ENCODE data around the gene CLBA1.
A peak's percentile ranks its signal among the peaks of the same experiment; 100 is the strongest.

Gene CLBA1

DNA sequence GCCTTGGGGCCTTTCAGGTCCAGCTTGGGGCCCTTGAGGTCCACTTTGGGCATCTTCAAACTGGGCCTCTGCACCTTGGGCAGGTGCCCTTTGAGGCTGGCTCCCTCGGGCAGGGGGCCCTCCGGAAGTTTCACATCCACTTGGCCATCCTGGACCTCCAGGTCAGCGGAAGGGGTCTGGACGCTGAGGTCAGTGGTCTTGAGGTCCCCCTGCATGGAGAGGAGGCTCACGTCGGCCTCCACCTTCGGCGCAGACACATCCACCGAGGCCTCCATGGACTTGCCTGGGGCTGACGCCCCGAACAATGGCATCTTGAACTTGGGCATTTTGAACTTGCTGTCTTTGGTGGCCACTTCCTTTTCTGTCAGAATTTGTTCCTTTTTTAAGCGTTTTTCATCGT lies 32.5 kb upstream of the CLBA1 start:
- H3K4me1 ChIP-seq = no peaks in the 10 kb centered on the region

DNA sequence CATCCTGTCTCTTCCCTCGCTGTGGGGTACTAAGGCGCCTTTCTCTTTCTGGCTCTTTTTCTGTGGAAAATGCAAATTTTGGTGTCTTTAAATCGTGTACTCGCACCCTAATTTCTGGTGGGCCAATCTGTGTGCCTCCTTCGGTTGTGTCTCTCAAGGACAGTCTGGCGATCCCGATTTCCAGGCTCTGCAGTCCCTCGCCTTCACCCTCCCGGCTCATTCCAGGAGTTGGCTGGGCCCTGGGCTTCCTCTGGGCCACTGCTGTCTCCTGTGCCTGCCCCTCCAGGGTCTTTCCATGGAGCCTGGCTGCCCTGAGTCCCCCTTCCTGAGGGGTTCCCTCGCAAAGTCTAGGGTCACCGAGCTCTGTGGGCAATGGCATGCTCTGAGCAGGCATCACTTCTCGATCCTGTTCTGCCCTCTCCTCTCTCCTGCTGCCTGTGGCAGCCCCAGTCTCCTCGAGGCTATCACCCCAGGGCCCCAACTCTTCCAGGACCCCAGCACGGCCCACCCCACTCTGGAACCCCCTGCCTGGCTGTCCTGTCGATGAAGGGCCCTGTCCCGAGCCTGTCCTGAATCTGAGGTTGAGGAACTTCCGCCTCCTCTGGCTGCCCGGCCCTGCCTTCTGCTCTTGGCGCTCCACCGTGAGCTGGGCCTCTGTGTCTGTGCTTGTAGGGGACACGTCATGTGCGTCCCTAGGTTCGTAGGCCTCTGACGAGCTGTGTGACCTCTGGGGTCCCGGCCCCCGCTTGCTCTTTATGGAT lies 31.5 kb upstream of the CLBA1 start:
- H3K27me3 ChIP-seq (ENCODE audit: low read depth) = 0 out of 2 replicates have a peak, but pooled peaks cover 2% of the 10 kb centered on the region
- no peaks in the 10 kb centered on the region for H3K9me3 ChIP-seq
- H3K36me3 ChIP-seq (replicated peaks) = no peaks in the 10 kb centered on the region
- no peak overlapping the region for H3K4me3 ChIP-seq
- H3K4me1 ChIP-seq = no peaks in the 10 kb centered on the region
- DNase-seq (ENCODE audit: low spot score in 2 of 2) = no peak
- in situ Hi-C loops (cut with MboI; ENCODE audit: low sequenced_read_pairs) = no loop called here

More for the DNA sequence above, 32.5 kb upstream of the CLBA1 start:
- Histone ChIP-seq H3K36me3 (replicated peaks) (no peaks in the 10 kb centered on the region), H3K27me3 (ENCODE audit: low read depth) (0 out of 2 replicates have a peak, but pooled peaks cover 2% of the 10 kb centered on the region), H3K9me3 (no peaks in the 10 kb centered on the region), H3K4me3 (no peak overlapping the region)
- in situ Hi-C loops (cut with MboI; ENCODE audit: low sequenced_read_pairs) = no loop called here
- DNase-seq (ENCODE audit: low spot score in 2 of 2) = no peak

DNA sequence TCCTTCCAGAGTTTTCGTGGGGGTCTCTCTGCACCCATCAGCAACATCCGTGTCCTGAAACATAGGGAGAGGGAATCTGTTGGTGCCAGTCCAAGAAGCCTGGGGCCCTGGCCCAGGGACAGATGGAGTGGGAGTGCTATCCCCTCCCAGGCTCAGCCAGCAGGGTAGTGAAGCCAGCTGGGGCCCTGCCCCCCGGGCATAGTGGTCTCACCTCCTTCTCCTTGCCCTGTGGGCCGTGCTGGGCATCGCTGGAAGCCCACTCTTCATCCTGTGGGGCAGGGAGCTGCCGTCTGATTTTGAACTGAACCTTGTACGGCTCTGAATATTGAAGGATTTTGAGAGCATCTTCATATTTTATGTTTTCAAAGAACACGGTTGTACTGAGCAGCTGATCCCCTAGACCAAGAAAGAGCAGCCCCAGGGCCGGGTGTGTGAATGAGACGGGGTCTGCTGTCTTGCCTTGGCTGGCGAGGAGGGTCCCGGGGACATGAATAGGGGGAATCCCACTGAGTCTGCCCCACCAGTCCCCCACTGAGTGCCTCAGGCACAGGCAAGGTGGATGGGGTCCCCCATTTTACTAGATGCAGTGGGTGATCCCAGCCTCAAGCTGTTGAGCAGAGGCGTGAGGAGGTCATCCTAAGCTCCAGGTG lies 30.7 kb upstream of the CLBA1 start:
- 0 out of 2 replicates have a peak, but pooled peaks cover 2% of the 10 kb centered on the region for H3K27me3 ChIP-seq (ENCODE audit: low read depth)
- no peak for DNase-seq (ENCODE audit: low spot score in 2 of 2)
- H3K9me3 ChIP-seq = no peaks in the 10 kb centered on the region
- in situ Hi-C loops (cut with MboI; ENCODE audit: low sequenced_read_pairs) = no loop called here
- H3K4me3 ChIP-seq = no peak overlapping the region
- H3K4me1 ChIP-seq = peaks cover 2% of the 10 kb centered on the region; the same call in 1 of the 2 replicates
- no peaks in the 10 kb centered on the region for H3K36me3 ChIP-seq (replicated peaks)

DNA sequence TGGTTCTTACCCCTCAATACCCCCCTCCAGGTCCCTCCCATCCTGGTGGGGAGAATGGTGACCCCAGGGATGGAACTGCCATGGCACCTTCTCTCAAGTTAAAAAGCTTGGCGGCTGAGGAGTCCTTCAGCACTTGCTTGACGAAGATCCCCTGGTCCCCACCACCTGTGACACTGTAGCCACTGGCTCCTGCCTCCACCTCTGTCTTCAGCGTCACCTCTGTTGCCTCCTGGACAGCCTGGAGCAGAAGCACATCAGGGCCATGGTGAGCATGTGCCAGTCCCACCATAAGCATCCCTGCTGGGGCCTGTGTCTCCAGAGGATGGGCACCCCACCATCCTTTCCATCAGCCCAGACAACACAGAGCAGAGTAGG lies 30.2 kb upstream of the CLBA1 start:
- Histone ChIP-seq H3K9me3 (no peaks in the 10 kb centered on the region), H3K4me1 (peaks cover 6% of the 10 kb centered on the region; the same call in 1 of the 2 replicates), H3K27me3 (ENCODE audit: low read depth) (0 out of 2 replicates have a peak, but pooled peaks cover 2% of the 10 kb centered on the region), H3K36me3 (replicated peaks) (no peaks in the 10 kb centered on the region), H3K4me3 (no peak overlapping the region)
- in situ Hi-C loops (cut with MboI; ENCODE audit: low sequenced_read_pairs) = no loop called here
- no peak for DNase-seq (ENCODE audit: low spot score in 2 of 2)

DNA sequence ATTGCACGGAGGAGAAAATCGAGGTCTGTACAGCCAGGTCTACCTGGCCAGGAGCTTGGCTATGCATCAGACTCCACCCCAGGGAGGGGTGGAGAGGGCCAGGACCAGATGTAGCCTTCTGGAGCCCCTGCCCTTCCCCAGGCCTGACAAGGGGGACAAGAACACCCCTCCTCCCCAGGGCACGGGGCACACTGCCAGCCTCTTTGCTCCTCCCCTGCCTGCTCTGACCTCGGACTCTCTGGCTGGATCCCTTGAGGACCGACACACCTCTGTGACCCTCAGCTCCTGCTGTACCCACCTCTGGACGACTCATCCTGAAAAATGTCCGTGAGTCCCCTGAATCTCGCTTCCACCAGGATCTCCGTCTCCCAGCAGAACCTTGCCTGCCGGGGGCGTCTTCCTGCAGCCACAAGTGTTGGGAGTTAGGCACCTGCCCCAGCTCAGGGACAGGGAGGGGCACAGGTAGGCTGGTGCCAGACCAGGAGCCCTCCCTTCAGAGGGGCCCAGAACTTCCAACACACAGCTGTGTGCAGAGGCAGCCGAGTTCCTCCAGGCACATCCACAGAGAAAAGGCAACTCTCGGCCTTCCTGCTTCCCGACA lies 29.2 kb upstream of the CLBA1 start:
- no peaks in the 10 kb centered on the region for H3K9me3 ChIP-seq

DNA sequence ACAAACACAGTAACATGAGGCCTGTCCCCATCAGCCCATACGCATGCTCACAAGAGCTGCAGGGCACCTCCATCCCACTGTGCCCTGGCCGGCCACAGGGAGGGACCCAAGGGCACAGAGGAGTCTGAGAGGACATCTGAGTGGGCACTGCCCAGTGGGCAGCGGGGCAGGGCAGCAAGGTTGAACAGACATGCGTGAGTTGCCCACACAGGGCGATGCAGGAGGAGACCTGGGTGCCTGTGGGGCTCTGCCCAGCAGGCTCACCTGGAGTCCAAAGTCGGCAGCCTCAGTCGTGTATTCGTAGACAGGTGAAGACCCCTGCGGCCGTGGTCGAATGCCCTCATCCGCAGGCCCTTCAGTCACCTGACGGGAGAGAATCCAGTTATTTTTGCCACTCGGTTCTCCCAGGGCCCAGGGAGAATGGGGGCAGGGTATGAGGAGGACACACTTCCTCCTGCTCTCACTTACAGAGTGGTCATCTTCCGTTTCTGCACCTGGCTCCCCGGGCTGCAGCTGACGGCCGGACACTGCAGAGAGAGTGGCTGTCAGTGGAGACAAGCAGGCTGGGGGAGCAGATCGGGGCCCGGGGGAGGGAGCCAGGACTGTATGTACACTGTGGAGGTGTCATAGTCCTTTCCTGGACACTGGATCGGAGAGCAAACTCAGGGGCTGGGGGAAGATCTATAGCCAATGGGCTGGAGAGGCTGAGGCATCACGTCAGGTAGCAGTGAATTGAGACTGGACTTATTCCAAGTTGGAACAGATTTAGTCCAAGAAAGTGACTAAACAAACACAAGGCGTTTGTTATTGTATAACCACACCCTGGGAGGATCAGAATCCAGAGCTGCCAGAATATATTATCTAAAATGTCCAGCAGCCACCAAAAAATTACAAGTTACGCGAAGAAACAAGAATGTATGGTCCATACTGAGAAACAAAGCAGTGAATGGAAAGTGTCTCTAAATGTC lies 28.2 kb upstream of the CLBA1 start:
- 0 out of 2 replicates have a peak, but pooled peaks cover 2% of the 10 kb centered on the region for H3K27me3 ChIP-seq (ENCODE audit: low read depth)
- H3K4me1 ChIP-seq = peaks cover 6% of the 10 kb centered on the region; the same call in 1 of the 2 replicates
- H3K36me3 ChIP-seq (replicated peaks) = no peaks in the 10 kb centered on the region
- no peaks in the 10 kb centered on the region for H3K9me3 ChIP-seq
- in situ Hi-C loops (cut with MboI; ENCODE audit: low sequenced_read_pairs) = no loop called here
- DNase-seq (ENCODE audit: low spot score in 2 of 2) = no peak
- no peak overlapping the region for H3K4me3 ChIP-seq

More for the DNA sequence above, 29.2 kb upstream of the CLBA1 start:
- 0 out of 2 replicates have a peak, but pooled peaks cover 2% of the 10 kb centered on the region for H3K27me3 ChIP-seq (ENCODE audit: low read depth)
- H3K4me1 ChIP-seq = peaks cover 6% of the 10 kb centered on the region; the same call in 1 of the 2 replicates
- H3K36me3 ChIP-seq (replicated peaks) = no peaks in the 10 kb centered on the region
- no peak for DNase-seq (ENCODE audit: low spot score in 2 of 2)
- no peak overlapping the region for H3K4me3 ChIP-seq
- in situ Hi-C loops (cut with MboI; ENCODE audit: low sequenced_read_pairs) = no loop called here

DNA sequence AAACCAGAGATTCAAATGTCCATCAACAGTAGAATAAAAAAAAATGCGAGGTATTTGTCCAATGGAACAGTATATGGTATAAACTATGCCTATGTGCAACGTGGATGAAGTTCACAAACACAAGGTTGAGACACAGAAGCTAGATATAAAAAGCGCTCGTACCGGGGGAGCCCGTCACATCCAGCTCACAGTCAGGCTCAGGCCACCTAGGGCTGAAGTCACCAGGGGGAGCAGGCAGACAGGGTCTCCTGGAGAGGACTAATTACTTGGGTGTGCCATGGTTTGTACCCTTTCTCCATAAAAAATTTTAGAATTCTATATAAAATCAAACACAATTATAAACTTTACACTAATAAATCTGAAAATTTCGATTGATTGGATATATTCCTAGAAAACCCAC lies 21.0 kb upstream of the CLBA1 start:
- in situ Hi-C loops (cut with MboI; ENCODE audit: low sequenced_read_pairs) = no loop called here
- H3K4me1 ChIP-seq = peaks cover 6% of the 10 kb centered on the region; the same call in 1 of the 2 replicates
- DNase-seq (ENCODE audit: low spot score in 2 of 2) = no peak

DNA sequence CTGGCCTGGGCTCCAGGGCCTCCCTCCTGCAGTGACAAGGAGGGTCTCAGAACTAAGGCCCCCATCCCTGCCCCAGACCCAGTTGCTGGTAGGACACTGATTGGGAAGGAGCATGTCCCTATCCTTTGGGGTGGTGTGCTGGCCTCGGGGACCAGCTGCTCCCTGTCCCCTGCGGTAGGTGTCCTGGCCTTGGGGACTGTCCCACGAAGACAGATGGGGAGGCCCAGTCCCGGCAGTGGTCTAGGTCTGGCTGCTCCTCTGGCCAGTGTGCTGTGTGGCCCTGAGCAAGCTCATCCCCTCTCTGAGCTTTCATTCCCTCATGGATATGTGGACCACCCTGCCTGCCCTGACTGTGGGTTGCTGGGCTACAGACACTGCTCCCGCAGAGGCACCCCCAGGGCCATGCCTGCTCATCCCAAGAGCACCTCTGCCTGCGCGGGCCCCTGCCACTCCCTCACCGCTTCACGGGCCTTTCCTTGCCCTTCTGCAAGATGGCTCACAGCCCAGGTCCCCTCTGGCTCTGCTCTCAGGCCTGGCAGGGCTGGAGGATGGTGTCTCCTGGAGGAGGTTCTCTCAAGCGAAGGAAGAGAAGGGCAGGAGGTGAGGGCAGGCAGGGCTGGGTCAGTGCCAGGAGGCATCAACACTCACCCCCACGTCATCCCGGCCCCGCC lies 19.9 kb upstream of the CLBA1 start:
- Histone ChIP-seq H3K36me3 (replicated peaks) (no peaks in the 10 kb centered on the region), H3K4me1 (no peaks in the 10 kb centered on the region), H3K9me3 (no peaks in the 10 kb centered on the region), H3K27me3 (ENCODE audit: low read depth) (no peaks in the 10 kb centered on the region), H3K4me3 (no peak overlapping the region)
- no peak for DNase-seq (ENCODE audit: low spot score in 2 of 2)
- in situ Hi-C loops (cut with MboI; ENCODE audit: low sequenced_read_pairs) = no loop called here

More for the DNA sequence above, 21.0 kb upstream of the CLBA1 start:
- Histone ChIP-seq H3K9me3 (no peaks in the 10 kb centered on the region), H3K36me3 (replicated peaks) (no peaks in the 10 kb centered on the region), H3K27me3 (ENCODE audit: low read depth) (no peaks in the 10 kb centered on the region), H3K4me3 (no peak overlapping the region)

DNA sequence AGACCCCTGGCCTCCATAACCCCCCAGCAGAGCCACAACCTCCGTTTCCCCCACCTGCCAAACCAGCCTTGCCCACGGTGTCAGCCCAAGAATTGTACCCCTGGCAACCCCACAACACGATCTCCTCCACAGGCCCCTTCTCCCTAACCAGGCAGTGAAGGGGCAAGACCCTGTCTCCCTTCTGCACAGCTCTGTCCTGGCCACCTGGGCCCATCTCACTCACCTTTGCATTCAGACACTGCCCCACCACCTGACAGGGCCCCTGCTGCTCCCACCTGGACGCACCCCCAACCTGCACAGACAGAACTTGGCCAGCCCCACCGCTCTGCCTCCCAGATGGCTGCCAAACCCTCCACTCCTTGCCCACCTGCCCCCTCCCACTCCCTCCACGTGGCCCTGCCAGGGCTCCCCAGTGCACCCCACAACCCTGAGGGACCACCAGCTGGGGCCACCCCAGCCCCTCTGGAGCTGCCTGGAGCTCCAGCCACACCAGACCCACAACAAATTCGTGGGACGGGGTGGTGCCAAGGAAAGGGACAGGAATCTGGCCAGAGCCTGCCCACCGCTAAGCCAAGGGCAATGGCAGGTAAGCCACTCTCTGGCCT lies 19.2 kb upstream of the CLBA1 start:
- in situ Hi-C loops (cut with MboI; ENCODE audit: low sequenced_read_pairs) = no loop called here
- DNase-seq (ENCODE audit: low spot score in 2 of 2) = no peak
- H3K4me1 ChIP-seq = no peaks in the 10 kb centered on the region

DNA sequence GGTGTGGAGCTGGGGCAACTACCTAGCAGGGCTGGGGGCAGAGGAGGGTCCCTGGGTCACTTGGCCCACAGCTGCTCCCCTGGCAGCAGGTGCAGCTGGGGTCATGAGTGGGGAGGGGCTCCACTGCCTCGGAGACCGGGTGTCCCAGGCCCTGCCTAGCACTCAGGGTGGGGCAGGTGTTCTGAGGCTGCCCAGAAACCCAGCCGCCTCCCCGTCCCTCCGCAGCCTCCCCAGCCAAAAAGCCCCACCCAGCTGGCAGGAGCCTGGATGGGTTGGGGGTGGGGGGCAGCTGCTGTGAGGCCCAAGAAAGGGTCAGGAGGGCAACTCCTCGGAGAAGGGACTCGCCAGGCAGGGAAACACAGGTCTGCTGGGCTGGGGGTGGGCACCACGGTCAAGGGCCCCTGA lies 18.6 kb upstream of the CLBA1 start:
- H3K36me3 ChIP-seq (replicated peaks) = no peaks in the 10 kb centered on the region
- in situ Hi-C loops (cut with MboI; ENCODE audit: low sequenced_read_pairs) = no loop called here
- H3K4me1 ChIP-seq = no peaks in the 10 kb centered on the region
- no peaks in the 10 kb centered on the region for H3K27me3 ChIP-seq (ENCODE audit: low read depth)
- no peak for DNase-seq (ENCODE audit: low spot score in 2 of 2)
- H3K4me3 ChIP-seq = no peak overlapping the region
- H3K9me3 ChIP-seq = no peaks in the 10 kb centered on the region

More for the DNA sequence above, 19.2 kb upstream of the CLBA1 start:
- H3K4me3 ChIP-seq = no peak overlapping the region
- H3K36me3 ChIP-seq (replicated peaks) = no peaks in the 10 kb centered on the region
- no peaks in the 10 kb centered on the region for H3K9me3 ChIP-seq
- H3K27me3 ChIP-seq (ENCODE audit: low read depth) = no peaks in the 10 kb centered on the region

DNA sequence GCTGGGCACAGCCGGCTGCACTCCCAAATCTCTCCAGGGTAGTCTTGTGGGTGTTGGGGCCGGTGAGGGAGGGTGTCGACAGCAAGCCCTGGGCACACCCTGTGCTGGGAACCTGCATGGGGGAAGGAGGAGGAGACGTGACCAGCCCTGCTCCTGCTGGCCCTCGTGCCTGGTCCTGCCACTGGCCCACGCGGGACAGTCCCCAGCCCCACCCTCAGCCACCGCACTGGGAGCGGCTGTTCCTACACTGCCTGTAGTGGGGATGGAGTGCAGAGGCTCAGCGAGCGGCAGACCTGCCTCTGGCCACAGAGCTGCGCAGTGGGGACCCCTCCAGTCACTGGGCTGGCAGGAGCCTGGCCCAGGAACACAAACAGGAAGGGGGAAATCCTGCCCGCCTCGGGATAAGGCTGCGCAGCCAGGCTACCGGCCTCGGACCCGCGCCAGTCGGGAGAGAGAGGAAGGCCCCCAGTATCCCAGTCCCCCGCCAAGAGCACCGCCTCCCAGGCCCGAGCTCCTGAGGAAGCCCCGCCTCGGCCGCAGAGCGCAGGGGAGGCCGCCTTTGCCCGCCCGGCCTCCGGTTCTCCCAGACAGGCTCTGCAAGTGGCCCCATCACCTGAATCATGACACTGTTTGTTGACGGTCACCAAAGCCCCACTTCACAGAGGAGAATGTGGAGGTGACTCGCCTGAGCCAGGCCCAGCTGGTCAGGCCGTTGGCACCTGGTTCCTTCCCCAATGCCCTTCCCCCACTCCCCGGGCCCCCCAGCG lies 18.0 kb upstream of the CLBA1 start:
- in situ Hi-C loops (cut with MboI; ENCODE audit: low sequenced_read_pairs) = no loop called here
- Histone ChIP-seq H3K27me3 (ENCODE audit: low read depth) (no peaks in the 10 kb centered on the region), H3K9me3 (no peaks in the 10 kb centered on the region), H3K4me3 (no peak overlapping the region), H3K36me3 (replicated peaks) (no peaks in the 10 kb centered on the region), H3K4me1 (no peaks in the 10 kb centered on the region)
- DNase-seq (ENCODE audit: low spot score in 2 of 2) = no peak

DNA sequence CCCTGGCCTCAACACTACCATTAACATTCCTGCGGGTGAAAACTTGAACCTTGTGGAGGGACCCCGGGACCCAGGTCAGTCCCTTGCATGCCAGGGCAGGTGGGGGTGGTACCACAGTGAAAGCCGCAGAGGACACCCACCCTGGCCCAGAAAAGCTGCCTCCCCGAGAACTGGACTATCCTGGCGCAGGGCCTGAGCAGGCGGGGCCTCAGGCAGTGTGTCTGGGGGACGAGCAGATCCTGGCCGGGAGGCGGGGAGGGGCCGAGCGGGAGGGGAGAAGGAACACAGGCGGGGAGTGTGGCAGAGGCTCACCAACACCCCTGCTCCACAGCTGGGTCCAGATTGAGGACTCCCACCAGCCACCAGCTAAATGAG lies 17.4 kb upstream of the CLBA1 start:
- Histone ChIP-seq H3K36me3 (replicated peaks) (no peaks in the 10 kb centered on the region), H3K9me3 (no peaks in the 10 kb centered on the region), H3K4me3 (no peak overlapping the region), H3K27me3 (ENCODE audit: low read depth) (no peaks in the 10 kb centered on the region), H3K4me1 (no peaks in the 10 kb centered on the region)
- in situ Hi-C loops (cut with MboI; ENCODE audit: low sequenced_read_pairs) = no loop called here
- DNase-seq (ENCODE audit: low spot score in 2 of 2) = peak; percentile 11 to 59

All from HAP-1 (cell line).